GM21381 (cell line): ENCODE data around the gene MAD1L1.

Source experiments
- ATAC-seq: cut with Tn5 transposase; IDR thresholded peaks from one replicate; pipeline ENCODE4 v1.9.1; 2021; ENCODE audit warnings: mild to moderate bottlenecking, moderate library complexity; ENCODE audit not compliant: unreplicated experiment

Gene MAD1L1

DNA sequence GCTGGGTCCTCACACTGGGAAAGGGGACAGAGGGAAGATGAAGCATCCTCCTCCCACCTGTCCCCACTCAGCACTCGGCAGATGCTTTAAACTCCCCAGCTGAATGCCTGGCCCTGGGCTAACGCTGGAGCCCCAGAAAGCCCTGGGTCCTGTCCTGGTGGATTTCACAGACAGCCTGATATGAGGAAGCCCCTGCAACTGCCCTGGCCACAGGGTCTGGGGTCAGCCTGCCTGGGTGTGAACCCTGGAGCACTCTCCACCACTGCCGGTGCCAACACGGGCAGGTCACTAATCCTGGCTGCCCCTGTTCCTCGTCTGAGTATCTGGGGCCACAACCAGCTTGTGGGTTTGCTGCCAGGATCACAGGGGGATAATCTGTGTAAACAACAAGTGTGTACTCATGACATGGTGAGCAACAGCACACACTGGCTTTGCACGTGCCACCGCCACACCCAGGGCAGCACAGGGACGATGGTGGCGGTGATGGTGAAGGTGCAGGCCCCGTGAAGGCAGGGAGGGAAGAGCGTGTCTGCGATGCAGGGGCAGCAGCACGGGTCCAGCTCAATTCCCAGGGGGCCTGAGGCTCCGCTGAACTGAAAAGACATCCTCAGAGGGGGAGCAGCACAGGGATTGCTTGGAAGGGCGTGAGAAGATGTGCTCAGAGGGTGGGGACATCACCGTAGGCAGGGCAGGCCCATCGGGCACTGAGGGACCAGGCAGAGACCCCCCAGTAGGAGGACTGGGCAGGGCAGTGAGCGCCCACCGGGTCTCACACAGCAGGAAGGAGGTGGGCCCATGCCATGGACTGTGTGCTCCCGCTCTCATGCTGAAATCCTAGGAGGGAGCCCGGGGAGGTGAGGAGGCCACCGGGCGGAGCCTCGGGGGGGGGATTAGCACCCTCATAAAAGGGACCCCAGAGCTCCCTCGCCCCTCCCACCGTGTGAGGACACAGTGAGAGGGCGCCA, 238.7 kb downstream of the MAD1L1 start:
- no peak for ATAC-seq

DNA sequence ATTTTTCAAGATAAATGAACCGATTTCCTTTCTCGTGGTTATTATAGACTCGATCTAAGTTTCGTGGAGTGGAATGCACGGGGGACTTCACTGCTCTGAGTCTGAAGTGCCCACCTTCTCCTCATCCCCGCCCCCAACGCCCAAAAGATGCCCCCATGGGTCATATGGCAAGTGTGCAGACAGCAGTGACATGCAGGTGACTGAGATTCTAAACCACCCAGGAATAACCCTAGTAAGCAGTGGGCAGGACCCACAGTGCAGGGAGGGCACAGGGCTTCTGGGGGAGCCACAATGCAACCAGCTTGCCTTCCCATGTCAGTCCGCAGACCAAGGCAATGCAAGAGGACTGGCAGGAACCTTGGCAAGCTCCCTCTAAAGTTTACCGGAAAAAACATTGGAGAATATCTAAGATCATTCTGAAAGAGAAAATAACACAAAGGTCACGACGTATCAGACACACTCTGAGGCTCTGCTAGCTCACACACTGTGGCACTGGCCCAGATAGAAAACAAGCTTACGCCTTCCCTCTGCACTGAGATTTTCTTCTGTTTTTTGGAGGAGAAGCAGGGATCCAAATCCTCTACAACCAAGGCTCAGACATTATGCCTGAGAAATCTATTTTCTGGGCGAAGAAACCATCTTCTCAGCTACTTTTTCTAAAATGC, 239.6 kb downstream of the MAD1L1 start:
- ATAC-seq = no peak

DNA sequence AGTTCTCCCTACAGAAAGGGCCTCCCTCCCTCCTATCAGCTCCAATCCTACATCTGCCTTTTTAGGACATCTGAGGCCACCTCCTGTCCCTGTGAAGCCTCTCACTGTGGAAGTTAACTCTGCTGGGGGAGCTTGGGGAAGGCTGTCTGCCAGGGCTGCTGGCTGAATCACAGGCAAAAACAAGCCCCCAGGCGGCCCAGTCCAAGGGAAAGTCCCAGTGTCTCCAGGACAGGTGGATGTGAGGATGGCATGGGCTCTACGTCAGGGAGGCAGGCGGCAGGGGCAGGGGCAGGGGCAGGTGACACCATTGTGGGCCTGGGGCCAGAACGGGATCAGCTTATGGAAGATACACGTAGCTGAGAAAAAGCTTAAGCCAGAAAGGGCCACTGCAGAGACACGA, 240.2 kb downstream of the MAD1L1 start:
- no peak for ATAC-seq

DNA sequence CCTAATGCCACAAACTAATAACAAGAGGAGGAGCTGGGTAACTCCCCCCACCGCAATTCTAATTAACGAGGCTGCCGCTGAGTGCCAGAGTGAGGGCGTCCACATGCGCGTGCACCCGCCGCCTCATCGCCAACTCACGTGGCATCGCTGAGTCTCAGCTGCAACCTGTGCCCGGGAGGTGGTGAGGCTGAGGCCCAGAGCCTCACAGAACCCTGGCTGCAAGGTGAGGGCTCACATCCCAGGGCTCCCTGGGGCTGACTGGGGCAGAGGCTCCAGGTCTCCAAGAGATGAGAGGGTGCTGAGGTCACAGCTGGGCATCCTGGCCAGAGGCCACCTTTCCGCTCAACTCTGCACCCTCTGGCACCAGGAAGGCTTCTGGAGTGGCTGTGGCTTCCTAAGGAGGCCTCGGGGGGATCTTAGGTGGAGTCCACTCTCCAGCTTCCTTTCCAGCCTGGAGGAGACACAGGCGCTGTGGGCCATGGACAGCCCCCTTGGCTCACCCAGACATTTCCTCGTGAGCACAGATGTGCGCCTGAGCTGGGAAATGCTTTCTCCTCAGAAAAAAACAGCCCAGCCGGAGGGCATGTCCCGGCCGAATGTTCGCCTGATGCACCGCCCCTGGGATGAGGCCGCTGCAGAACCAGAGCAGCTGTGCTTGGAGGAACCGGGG, 242.6 kb downstream of the MAD1L1 start:
- no peak for ATAC-seq

DNA sequence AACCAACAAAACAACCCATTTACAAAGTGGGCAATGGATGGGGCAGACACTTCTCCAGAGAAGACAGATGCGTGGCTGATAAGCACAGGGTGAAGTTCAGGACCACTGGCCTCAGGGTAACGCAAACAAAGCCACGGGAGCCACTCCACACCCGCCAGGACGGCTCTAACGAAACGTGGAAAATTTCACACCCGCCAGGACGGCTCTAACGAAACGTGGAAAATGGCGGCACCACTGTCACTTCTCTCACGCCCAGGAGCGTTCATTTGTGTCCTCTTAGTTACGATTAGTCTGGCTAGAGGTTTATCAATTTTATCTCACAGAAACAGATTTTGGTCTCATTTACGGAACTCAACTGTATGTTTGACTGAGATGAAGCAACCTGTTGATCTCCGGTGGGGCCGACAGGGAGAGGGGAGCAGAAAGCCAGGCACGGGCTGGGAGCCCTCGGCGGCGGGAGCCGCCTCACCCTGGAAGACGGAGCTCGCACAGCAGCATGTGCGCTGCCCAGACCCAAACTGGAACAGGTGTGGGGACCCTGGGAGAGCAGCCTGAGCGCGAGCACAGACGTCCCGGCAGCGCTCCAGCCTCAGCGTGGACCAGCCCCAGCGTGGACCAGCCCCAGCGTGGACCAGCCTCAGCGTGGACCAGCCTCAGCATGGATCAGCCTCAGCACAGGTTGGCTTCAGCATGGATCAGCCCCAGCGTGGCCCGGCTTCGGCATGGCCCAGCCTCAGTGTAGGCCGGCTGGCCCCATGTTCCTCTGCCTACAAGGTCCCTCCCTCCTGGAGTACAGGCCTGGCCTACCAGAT, 243.5 kb downstream of the MAD1L1 start:
- ATAC-seq = no peak

DNA sequence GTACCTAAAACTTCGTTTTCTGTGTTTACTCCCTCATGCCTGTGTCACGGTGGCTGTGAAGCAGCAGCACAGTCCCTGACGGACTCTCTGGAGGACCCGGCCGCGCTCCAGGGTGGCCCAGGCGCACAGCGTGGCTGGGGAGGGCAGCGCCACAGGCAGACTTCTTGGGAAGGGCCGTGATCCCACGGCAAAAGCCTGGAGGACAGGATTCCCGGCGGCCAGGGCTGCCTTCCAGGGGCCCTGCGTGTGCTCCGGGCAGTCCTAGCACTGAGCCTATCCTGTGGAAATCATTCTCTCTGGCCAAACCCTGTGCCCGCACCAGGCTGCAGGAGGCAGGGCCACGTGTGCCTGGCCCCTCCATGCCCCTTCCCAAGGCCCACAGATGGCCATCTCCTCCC, 244.2 kb downstream of the MAD1L1 start:
- no peak for ATAC-seq

DNA sequence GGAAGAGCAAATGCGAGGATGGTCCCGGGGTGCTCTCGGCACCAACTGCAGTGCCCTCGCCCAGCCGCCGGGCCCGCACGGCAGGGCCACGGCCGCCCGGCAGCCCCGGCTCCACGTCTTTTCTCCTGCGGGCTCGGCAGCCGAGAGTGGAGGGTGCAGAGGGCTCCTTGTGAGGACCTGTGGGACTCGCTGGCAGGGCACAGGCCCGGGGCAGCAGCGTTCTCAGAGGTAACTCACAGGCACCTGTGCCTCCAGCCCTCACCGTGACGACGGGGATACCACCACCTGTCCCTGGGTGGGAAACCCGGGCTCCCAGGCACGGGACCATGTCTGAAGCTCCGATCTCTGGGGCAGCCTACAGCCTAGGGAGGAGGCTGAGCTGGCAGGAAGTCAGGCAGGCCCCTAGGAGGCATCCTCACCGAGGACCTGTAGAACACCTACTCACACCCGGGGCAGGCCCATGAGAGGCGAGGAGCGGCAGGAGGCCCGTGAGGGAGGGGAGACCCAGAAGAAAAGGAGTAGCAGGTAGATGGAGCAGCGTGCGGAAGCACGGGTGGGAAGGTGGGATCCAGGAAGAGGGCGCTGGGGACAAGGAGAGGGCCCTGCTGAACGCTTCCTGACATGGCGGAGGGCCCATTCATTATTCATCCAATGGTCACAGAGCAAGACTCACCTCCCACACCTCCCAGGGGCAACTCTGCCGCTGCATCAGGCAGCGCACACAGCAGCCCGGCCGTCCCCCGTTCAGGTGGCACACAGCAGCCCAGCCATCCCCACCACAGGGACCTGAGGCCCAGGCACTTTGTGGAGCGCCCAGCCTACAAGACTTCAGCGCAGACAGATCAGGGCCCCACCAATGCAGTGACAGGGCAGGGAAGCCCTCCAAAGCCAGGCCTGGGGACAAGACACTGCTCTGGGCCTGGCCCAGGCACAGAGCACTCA, 244.9 kb downstream of the MAD1L1 start:
- ATAC-seq = no peak

DNA sequence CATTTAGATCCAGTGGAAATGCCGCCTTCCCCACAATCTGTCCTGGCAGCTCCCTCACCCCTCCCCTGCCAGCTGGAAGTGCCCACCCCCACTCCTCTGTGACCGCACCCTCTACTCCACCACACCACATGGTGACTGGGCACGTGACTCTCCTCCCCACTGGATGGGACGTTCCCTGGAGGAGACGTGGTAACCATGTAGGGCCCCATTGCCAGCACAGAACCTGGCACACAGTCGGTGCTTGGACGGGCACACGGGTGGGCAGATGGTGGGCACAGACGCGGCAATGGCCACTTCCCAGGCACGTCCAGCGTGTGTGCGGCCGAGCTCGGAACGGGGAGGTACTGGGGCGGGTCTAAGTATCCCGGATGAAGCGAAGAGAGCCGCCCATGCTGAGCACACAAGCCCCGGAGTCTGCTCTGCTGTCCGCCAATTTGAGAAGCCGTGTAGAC, 245.6 kb downstream of the MAD1L1 start:
- ATAC-seq = no peak

DNA sequence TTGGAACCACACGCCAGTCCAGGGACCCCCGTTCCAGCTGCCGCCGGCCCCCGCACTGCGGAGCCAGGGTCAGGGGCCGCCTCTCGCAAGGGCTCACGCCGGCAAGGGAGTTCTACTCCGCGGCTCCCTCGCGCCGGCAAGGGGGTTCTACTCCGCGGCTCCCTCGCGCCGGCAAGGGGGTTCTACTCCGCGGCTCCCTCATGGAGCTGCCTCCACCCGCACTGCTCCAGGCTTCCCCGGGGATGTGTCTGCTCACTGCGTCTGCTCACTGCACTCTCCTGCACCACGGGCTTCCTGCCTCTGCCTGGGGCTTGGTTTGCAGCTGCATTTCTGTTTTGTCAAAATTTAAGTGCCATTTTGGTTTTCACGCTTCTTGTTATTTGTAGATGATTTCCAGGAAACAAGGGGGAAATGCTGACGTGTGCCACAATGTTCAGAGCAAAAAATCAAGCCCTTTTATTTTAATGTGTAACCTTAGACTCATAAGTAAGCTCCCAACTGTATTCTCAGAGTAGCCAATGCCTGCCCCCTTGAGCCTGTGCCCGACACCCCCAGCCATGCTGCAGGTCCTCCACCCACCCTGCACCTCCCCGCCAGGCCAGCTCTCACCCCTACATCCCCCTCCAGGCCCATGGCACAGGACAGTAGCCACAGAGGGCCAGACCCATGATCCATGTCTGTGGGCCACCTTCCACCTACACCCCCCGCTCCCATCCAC, 246.2 kb downstream of the MAD1L1 start:
- ATAC-seq = no peak

DNA sequence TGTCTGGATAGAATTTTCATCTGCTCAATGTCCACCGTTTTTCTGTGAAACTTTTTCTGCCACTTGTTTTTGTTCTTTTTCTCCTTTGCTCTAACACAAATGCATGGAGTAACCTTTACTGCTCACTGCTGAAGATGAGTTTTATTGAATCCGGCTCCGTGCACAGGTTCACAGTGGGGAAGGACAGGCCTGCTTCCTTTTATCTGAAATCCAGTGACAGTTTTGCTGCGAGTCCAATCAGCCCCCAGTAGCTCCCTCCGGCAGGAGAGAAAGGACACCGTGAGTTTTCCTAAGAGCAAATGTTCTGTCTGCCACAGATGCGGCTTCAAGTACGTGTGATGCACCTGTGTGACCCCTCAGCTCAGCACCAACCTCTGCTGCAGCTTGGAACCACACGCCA, 246.8 kb downstream of the MAD1L1 start:
- ATAC-seq = no peak

DNA sequence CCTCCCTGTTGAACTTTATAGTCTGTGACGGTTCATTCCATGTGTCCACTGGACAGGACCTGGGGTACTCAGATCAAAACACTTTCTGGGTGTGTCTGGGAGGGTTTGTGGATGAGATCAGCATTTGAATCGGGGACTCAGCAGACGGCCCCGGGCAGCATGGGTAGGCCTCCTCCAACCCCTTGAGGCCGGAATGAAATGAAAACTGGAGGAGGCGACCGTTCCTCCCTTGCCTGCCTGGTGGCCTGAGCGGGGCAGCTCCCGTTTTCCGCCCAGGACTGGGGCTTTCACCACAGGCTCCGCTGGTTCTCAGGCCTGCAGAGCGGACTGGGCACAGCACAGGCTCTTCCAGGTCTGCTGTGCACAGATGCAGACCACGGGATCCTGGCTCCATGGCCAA, 247.7 kb downstream of the MAD1L1 start:
- no peak for ATAC-seq

DNA sequence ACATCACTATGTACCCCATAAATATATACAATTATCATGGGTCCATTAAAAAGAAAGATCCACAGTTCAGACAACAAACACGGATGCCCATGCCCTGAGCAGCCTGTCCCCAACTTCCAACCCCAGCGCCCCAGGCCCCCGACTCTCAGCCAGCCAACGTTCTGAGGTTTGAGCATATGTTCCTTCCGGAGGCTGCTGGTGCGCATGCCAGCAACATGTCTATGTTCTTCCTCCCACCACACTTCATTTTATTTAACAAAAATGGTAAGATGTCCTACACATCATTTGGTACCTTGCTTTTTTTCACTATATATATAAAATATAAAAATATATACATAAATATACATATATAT, 250.9 kb downstream of the MAD1L1 start:
- ATAC-seq = no peak

DNA sequence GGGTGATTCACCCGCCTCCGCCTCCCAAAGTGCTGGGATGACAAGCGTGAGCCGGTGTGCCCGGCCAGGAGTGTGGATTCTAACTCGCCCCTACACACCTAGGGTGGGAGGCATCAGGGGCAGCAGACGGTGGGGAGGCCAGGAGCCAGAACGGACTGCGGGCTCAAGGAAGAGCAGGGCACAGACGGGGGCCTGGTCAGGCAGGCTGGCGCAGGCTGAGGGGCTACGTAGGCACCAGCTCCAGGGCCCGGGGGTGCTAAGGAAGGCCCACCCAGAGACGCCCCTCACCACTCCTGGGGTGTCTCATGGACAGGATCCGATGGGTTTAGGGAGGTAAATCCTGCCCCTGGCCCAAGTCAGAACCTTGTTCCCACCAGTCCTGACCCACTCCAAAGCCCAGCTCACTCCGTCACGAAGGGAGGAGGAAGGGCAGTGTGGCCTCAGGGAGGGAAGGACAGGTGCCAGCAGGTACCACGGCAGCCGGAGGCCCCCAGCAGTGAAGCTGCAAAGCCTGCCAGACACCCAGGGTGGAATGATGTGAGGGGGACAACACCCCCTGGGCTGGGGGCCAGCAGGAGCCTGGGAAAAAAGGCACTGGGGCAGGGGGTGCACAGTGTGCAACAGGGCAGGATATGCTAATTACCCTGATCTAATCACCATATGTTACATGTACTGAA, 251.4 kb downstream of the MAD1L1 start:
- ATAC-seq = no peak

DNA sequence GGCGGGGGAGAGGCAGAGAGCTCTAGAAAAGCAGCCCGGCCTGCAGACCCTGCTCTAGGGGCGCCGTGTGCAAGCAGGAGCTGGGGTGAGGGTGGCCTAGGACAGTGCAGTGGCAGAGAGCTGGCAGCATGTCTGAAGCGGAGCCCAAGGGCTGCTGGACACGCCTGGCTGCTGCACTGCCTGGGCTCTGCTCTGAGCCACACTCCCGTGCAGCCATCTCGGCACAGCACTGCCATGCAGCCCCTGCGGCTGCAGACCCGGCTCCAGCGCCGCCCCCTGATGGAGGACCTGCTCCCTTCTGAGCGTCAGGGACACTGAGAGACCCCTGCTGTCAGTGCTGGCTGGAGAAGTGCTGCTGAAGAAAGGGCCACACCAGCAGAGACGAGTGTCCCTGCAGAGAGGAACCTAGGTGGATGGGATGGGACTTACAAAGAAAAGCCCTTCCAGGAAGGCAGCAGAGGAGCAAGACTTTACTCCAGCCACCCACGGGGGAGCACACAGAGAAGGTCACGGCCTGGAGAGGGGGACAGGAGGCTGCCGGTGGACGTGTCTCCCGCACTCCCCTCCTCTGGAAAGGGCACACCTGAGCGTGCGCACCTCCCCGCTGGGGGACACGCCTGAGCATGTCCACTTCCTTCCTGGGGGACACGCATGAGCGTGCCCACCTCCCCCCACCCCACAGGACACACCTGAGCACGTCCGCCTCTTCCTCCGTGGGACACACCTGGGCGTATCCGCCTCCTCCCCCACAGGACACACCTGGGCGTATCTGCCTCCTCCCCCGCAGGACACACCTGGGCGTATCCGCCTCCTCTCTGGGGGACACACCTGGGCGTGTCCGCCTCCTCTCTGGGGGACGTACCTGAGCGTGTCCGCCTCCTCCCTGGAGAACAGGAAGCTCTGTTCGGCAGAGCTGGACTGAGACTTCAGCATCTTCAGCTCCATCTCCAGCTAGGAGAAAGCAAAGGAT, 252.9 kb downstream of the MAD1L1 start:
- no peak for ATAC-seq

DNA sequence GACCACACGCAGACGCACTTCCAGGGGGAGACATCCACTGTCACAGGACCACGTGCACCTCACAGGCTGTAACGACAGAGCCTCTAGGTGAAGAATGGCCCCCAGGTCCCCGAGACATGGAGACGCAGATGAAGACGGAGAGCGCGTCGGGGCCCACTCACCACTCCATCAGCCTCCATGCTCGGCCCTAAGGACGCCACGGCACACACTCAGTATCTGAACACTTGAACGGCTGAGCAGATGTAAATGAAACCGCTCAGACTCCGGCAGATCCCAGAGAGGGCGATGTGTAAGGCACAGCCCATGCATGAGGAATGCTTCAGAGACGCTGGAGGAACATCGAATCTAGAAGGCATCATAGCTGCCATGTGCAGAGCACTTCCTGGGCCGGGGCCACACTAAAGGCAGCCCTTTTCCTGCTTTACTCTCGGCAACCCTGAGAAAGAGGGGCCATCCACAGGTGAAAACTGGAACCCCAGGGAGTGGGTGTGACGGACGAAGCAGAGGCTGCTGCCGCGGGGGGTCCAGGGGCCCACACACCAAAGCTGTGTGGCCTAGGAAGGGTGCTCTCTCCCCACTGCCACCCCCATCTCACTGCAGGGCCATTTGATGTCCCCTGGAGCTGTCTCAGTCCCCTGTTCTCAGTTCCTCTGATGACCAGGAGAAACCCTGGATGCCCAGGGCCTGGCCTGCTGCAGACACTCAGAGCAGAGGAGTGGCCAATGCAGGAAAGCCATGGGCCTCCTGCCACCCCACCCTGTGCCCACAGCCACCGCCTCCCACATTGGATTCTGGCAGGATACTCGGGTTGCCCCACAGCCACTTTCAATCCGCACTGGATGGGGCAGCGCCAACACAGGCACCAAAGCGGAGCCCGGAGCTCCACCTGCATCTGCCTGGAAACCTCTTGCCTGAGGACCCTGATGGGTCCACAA, 253.8 kb downstream of the MAD1L1 start:
- ATAC-seq = no peak

DNA sequence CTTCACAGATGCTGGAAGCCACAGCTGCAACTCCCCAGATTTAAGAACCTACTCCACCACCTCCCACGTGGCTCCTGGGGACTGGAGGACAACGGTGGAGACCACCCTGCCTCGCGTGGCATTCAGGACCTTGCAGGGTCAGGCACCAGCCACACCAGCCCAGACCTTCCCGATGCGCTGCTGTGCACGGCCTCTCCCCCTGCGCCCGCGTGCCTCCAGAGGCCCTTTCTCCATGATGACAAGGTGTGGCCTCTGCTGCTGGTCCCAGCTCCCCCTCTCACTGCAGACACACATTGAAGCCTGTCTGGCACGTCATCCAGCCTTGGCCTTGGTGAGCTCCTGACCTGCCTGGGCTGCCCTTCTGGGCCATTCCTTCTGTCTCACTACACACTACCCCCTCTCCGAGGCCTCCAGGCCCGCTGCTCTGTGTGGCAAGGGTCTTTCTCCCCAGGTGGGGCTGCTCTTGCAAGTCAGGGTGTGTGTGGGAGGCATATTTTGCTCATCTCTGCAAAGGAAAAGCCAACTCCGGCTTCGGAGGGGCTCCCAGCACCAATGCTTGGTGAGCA, 254.8 kb downstream of the MAD1L1 start:
- no peak for ATAC-seq
